SJCRH30 (cell line): ENCODE measurements around the gene TAF6L. TPM values are rescaled to one million over a fixed set of nuclear protein-coding genes. Genes with fewer than 3 reads are reported as not detected.
A peak's percentile ranks its signal among the peaks of the same experiment; 100 is the strongest.
"Not testable (repeated sequence)": the region's sequence is repeated elsewhere in the genome, so short reads cannot be mapped to it uniquely, and the experiment has no call there.

Experiments
- DNase-seq, 2 experiments: peaks; one replicate each; pipeline ENCODE4 v3.0.0-alpha.2; 2015 to 2020
- H3K27ac ChIP-seq: fragments of 250-450 bp; sonication (Bioruptor Pico); 2 replicates; pipeline ENCODE4 v1.5.1; 2020; ENCODE audit warnings: mild to moderate bottlenecking, moderate library complexity
- H3K27me3 ChIP-seq: fragments of 250-450 bp; sonication (Bioruptor Pico); 2 replicates; pipeline ENCODE4 v1.5.1; 2020; ENCODE audit warnings: mild to moderate bottlenecking, moderate library complexity
- H3K36me3 ChIP-seq: fragments of 250-450 bp; sonication (Bioruptor Pico); 2 replicates; pipeline ENCODE4 v1.5.1; 2020; ENCODE audit warnings: mild to moderate bottlenecking, moderate library complexity
- H3K4me1 ChIP-seq: fragments of 250-450 bp; sonication (Bioruptor Pico); 2 replicates; pipeline ENCODE4 v1.5.1; 2020; ENCODE audit warnings: mild to moderate bottlenecking, moderate library complexity
- H3K4me3 ChIP-seq: fragments of 250-450 bp; sonication (Bioruptor Pico); 2 replicates; pipeline ENCODE4 v1.5.1; 2020; ENCODE audit warnings: mild to moderate bottlenecking, moderate library complexity
- H3K9me3 ChIP-seq: fragments of 250-450 bp; sonication (Bioruptor Pico); replicated peaks from 2 replicates; pipeline ENCODE4 v1.5.1; 2020; ENCODE audit warnings: mild to moderate bottlenecking, moderate library complexity
- total RNA-seq: library from RNA; depleted of rRNA; stranded (reverse); fragments of >200 nt; shearing (Covaris generic); gene quantifications from 2 replicates; pipeline ENCODE4 v1.2.3, GENCODE V29; 2014

The TAF6L gene
- total RNA-seq, 1 experiment from 2014 or later = 22.2 TPM

- no peaks in the 10 kb centered on the region for H3K9me3 ChIP-seq
- no peak for DNase-seq
- no peak overlapping the region for H3K27ac ChIP-seq
- no peaks in the 10 kb centered on the region for H3K4me1 ChIP-seq
- no peaks in the 10 kb centered on the region for H3K36me3 ChIP-seq
- no peaks in the 10 kb centered on the region for H3K27me3 ChIP-seq
- no peak overlapping the region for H3K4me3 ChIP-seq
Observed at GRCh38 chr11:62747475-62748160, 23.6 kb upstream of the TAF6L start.

- not testable (repeated sequence) for H3K9me3 ChIP-seq, H3K27ac ChIP-seq, H3K36me3 ChIP-seq, H3K27me3 ChIP-seq, H3K4me3 ChIP-seq, DNase-seq, H3K4me1 ChIP-seq
Observed at GRCh38 chr11:62749931-62750330, 21.3 kb upstream of the TAF6L start.

GRCh38 chr11:62752177-62752785, 18.9 kb upstream of the TAF6L start:
- H3K27ac ChIP-seq = no peak overlapping the region
- no peaks in the 10 kb centered on the region for H3K9me3 ChIP-seq
- no peaks in the 10 kb centered on the region for H3K27me3 ChIP-seq
- no peak for DNase-seq
- peaks cover 6% of the 10 kb centered on the region; the same call in 1 of the 2 replicates for H3K4me1 ChIP-seq
- H3K4me3 ChIP-seq = no peak overlapping the region
- H3K36me3 ChIP-seq = no peaks in the 10 kb centered on the region

- H3K4me1 ChIP-seq = peaks cover 6% of the 10 kb centered on the region; the same call in 1 of the 2 replicates
- H3K36me3 ChIP-seq = no peaks in the 10 kb centered on the region
- no peak for DNase-seq
Observed at GRCh38 chr11:62752994-62753735, 18.0 kb upstream of the TAF6L start.

GRCh38 chr11:62753736-62754603, 17.2 kb upstream of the TAF6L start, which contains the start of gene ZBTB3:
Gene ZBTB3 (minus strand): TSS chr11:62754160. CDS start chr11:62753664, 496 bp downstream.
- H3K27ac ChIP-seq = peak within 1 kb of the TSS; percentile 74
- peaks cover 6% of the 10 kb centered on the region; the same call in 1 of the 2 replicates for H3K4me1 ChIP-seq
- H3K27me3 ChIP-seq = no peaks in the 10 kb centered on the region
- DNase-seq = peak; percentile 98 to 99
- H3K36me3 ChIP-seq = no peaks in the 10 kb centered on the region
- peak within 1 kb of the TSS; percentile 84 for H3K4me3 ChIP-seq
- H3K9me3 ChIP-seq = no peaks in the 10 kb centered on the region

More at GRCh38 chr11:62752994-62753735, 18.0 kb upstream of the TAF6L start:
- no peaks in the 10 kb centered on the region for H3K9me3 ChIP-seq
- peak overlapping the region; percentile 84 for H3K4me3 ChIP-seq
- H3K27me3 ChIP-seq = no peaks in the 10 kb centered on the region
- H3K27ac ChIP-seq = peak overlapping the region; percentile 74

GRCh38 chr11:62755086-62755615, 16.0 kb upstream of the TAF6L start:
- DNase-seq = peak; percentile 13 to 59
- H3K36me3 ChIP-seq = no peaks in the 10 kb centered on the region
- H3K4me3 ChIP-seq = no peak overlapping the region
- no peaks in the 10 kb centered on the region for H3K9me3 ChIP-seq
- H3K27me3 ChIP-seq = no peaks in the 10 kb centered on the region
- peaks cover 6% of the 10 kb centered on the region; the same call in 1 of the 2 replicates for H3K4me1 ChIP-seq
- H3K27ac ChIP-seq = no peak overlapping the region

GRCh38 chr11:62757846-62758788, 13.1 kb upstream of the TAF6L start:
- Histone ChIP-seq H3K36me3 (no peaks in the 10 kb centered on the region), H3K4me1 (peaks cover 8% of the 10 kb centered on the region), H3K27me3 (no peaks in the 10 kb centered on the region), H3K27ac (no peak overlapping the region), H3K9me3 (no peaks in the 10 kb centered on the region), H3K4me3 (no peak overlapping the region)
- DNase-seq = no peak

- DNase-seq, H3K27me3 ChIP-seq, H3K9me3 ChIP-seq, H3K27ac ChIP-seq, H3K4me1 ChIP-seq, H3K36me3 ChIP-seq: not testable (repeated sequence)
- H3K4me3 ChIP-seq = peak overlapping the region; percentile 95
Observed at GRCh38 chr11:62760867-62761227, 10.3 kb upstream of the TAF6L start.

GRCh38 chr11:62770778-62771143, 435 bp upstream of the TAF6L start:
- Histone ChIP-seq H3K36me3 (peaks cover under 1% of the 10 kb centered on the region; the same call in 1 of the 2 replicates), H3K9me3 (no peaks in the 10 kb centered on the region), H3K4me1 (no peaks in the 10 kb centered on the region), H3K27me3 (no peaks in the 10 kb centered on the region), H3K27ac (peak overlapping the region; percentile 85), H3K4me3 (peak overlapping the region; percentile 75)
- no peak for DNase-seq

GRCh38 chr11:62774407-62774806, 3.2 kb downstream of the TAF6L start:
- H3K27ac ChIP-seq = no peak overlapping the region
- H3K4me1 ChIP-seq = no peaks in the 10 kb centered on the region
- no peak for DNase-seq
- no peak overlapping the region for H3K4me3 ChIP-seq
- no peaks in the 10 kb centered on the region for H3K9me3 ChIP-seq
- no peaks in the 10 kb centered on the region for H3K27me3 ChIP-seq
- H3K36me3 ChIP-seq = peaks cover 7% of the 10 kb centered on the region; the same call in 1 of the 2 replicates

GRCh38 chr11:62775646-62776045, 4.5 kb downstream of the TAF6L start:
- no peak overlapping the region for H3K27ac ChIP-seq
- no peak for DNase-seq
- no peaks in the 10 kb centered on the region for H3K27me3 ChIP-seq
- peaks cover 13% of the 10 kb centered on the region for H3K36me3 ChIP-seq
- H3K9me3 ChIP-seq = no peaks in the 10 kb centered on the region
- H3K4me3 ChIP-seq = no peak overlapping the region
- H3K4me1 ChIP-seq = no peaks in the 10 kb centered on the region

- DNase-seq = no peak
- Histone ChIP-seq H3K4me3 (no peak overlapping the region), H3K27ac (no peak overlapping the region), H3K27me3 (no peaks in the 10 kb centered on the region), H3K4me1 (no peaks in the 10 kb centered on the region), H3K36me3 (peaks cover 13% of the 10 kb centered on the region), H3K9me3 (no peaks in the 10 kb centered on the region)
Observed at GRCh38 chr11:62777389-62777788, 6.2 kb downstream of the TAF6L start.

GRCh38 chr11:62778441-62778840, 7.2 kb downstream of the TAF6L start:
- Histone ChIP-seq H3K36me3 (peaks cover 13% of the 10 kb centered on the region), H3K4me3 (no peak overlapping the region), H3K4me1 (no peaks in the 10 kb centered on the region), H3K9me3 (no peaks in the 10 kb centered on the region), H3K27ac (no peak overlapping the region), H3K27me3 (no peaks in the 10 kb centered on the region)
- no peak for DNase-seq
